NOMO-1 treated with DMSO at 0.1 percent for 48 hours (cell line): Measurements from ENCODE around the gene PLPP4.

Experiments
- DNase-seq: peaks from one replicate; lab custom pipeline; 2025; ENCODE audit not compliant: unreplicated experiment; lab: John Stamatoyannopoulos, UW

PLPP4 gene

GRCh38 chr10:120572307-120572706 lies 115.3 kb downstream of the PLPP4 start:
- no peak for DNase-seq

GRCh38 chr10:120573355-120573754 lies 116.3 kb downstream of the PLPP4 start:
- DNase-seq = peak; percentile 70

- no peak for DNase-seq
These were observed 118.0 kb downstream of the PLPP4 start for GRCh38 chr10:120574981-120575380.

- DNase-seq = no peak
These were observed 118.4 kb downstream of the PLPP4 start for GRCh38 chr10:120575411-120575810.

GRCh38 chr10:120578134-120578533 lies 121.1 kb downstream of the PLPP4 start:
- DNase-seq = no peak

- DNase-seq = no peak
These were observed 121.9 kb downstream of the PLPP4 start for GRCh38 chr10:120578890-120579289.

GRCh38 chr10:120580918-120581895 lies 124.2 kb downstream of the PLPP4 start:
- no peak for DNase-seq

- no peak for DNase-seq
These were observed 125.7 kb downstream of the PLPP4 start for GRCh38 chr10:120582753-120583152.

GRCh38 chr10:120583424-120584108 lies 126.5 kb downstream of the PLPP4 start:
- no peak for DNase-seq

GRCh38 chr10:120584786-120585185 lies 127.8 kb downstream of the PLPP4 start:
- no peak for DNase-seq

GRCh38 chr10:120586471-120586872 lies 129.4 kb downstream of the PLPP4 start:
- no peak for DNase-seq

- DNase-seq = no peak
These were observed 130.0 kb downstream of the PLPP4 start for GRCh38 chr10:120587061-120587460.

- DNase-seq = no peak
These were observed 131.3 kb downstream of the PLPP4 start for GRCh38 chr10:120588311-120588710.

- DNase-seq = no peak
These were observed 136.7 kb downstream of the PLPP4 start for GRCh38 chr10:120593693-120594092.

GRCh38 chr10:120597902-120598301 lies 140.9 kb downstream of the PLPP4 start:
- no peak for DNase-seq

- DNase-seq = no peak
These were observed 141.4 kb downstream of the PLPP4 start for GRCh38 chr10:120598386-120598785.

GRCh38 chr10:120599200-120599724 lies 142.2 kb downstream of the PLPP4 start:
- DNase-seq = no peak

GRCh38 chr10:120600871-120601649 lies 144.0 kb downstream of the PLPP4 start:
- peak; percentile 73 for DNase-seq

GRCh38 chr10:120601999-120602398 lies 145.0 kb downstream of the PLPP4 start:
- no peak for DNase-seq

- DNase-seq = no peak
These were observed 148.4 kb downstream of the PLPP4 start for GRCh38 chr10:120605410-120605809.
